C4-2B (cell line): ENCODE data around the gene CDYL.

Source experiments
- CTCF ChIP-seq: fragments of 450-650 bp; conservative IDR thresholded peaks from 2 replicates; pipeline ENCODE4 v1.5.1; 2017; ENCODE audit warnings: mild to moderate bottlenecking
- ZFX ChIP-seq: fragments of 450-650 bp; IDR thresholded peaks from 2 replicates; pipeline ENCODE4 v1.6.1; 2017

- TF ChIP-seq CTCF (no peak), ZFX (no peak)
Observed at GRCh38 chr6:4786996-4787395, 10.8 kb downstream of the CDYL start.
